Measurements from ENCODE around the gene PDXK. TPM values are rescaled to one million over a fixed set of nuclear protein-coding genes. Genes with fewer than 3 reads are reported as not detected.
A peak's percentile ranks its signal among the peaks of the same experiment; 100 is the strongest.

Gene PDXK
- polyA plus RNA-seq, 3 donors: 67.8 to 104 (median 70.2) TPM

DNA sequence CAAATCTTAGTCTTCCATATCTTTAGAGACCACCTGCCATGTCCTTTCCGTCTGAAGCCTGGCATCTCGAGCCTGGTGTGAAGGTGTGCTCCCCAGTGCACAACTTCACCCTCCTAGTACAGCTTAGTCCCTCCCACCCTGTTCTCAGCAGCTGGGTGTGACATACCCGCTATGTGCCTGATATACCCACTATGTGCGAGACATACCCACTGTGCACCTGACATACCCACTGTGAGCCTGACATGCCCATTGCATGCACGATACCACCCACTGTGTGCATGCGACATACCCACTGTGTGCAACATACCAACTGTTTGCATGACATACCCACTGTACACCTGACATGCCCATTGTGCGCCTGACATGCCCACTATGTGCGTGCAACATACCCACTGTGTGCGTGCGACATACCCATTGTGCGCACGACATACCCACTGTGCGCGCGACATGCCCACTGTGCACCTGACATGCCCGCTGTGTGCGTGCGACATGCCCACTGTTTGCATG, 67.4 kb downstream of the PDXK start:
- DNase-seq (ENCODE audit: extremely low read depth in 1 of 11, low read depth in 9 of 11, low spot score in 4 of 11): no peak

DNA sequence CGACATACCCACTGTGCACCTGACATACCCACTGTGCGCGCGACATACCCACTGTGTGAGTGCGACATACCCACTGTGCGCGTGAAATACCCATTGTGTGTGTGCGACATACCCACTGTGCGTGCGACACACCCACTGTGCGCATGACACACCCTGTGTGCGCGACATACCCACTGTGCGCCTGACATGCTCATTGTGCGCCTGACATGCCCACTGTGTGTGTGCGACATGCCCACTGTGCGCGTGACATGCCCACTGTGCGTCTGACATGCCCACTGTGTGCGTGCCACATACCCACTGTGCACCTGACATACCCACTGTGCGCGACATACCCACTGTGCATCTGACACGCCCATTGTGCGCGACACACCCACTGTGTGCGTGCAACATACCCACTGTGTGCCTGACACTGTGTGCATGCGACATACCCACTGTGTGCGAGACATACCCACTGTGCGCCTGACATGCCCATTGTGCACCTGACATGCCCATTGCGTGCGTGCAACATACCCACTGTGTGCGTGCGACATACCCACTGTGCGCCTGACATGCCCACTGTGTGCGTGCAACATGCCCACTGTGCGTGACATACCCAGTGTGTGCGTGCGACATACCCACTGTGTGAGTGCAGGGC, 68.0 kb downstream of the PDXK start:
- no peak for DNase-seq (ENCODE audit: extremely low read depth in 1 of 11, low read depth in 9 of 11, low spot score in 4 of 11)

DNA sequence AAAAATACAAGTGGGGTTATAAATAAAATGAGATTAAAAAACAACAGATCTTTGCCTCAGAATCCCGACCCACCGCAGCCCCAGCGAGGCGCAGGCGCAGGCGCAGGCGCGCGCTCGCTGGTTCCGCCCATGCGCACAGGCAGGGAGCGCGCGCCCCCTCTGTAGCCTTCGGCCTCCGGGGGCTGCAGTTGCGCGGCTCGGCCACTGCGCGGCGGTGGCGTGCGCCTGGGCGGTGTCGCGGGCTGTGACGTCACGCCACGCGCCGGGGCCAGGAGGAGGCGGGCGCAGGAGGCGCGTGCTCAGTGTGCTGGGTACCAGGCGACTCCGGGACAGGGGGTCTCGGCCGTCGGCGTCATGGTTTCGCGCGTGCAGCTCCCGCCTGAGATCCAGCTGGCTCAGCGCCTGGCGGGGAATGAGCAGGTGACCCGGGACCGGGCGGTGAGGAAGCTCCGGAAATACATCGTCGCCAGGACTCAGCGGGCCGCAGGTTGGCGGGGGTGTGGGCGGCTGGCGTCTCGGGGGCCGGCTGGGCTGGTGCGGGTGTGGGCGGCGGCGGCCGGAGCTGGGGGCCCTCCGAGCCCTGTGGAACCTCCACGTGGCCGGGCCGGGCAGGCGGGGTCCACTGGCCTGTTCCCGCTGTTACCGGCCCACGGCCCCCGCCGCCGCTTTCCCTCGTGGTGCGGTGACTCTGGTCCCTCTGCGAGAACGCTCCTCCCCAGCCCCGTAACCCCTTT, 70.5 kb downstream of the PDXK start, which contains the start of gene RRP1:
Gene RRP1, plus strand, starts transcription at position 302 of the 734 bp plus-strand sequence. Its CDS starts 53 bp downstream, at position 355.
- peak; percentile 70 to 94 (median 89) for DNase-seq (ENCODE audit: extremely low read depth in 1 of 11, low read depth in 9 of 11, low spot score in 4 of 11)

DNA sequence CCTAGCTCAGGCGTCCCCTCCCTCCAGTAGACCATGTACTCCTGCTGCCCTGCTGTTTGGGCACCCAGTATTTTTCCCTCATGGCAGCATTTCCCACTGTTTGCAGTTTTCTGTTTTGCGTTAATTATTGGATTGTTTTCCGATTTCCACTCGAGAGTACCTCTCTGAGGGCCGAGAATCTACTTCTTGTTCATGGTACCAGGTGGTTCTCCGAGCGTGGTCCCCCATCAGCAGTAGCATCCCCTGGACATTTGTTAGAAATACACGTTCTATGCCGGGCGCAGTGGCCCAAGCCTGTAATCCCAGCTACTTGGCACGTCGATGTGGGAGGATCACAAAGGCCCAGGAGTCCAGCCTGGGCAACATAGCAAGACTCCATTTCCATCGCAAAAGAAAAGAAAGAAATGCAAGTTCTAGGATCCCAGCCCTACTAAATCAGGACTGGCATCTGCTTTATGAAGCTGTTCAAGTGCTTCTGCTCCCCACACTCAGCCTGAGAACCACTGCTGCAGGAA, 71.1 kb downstream of the PDXK start:
- no peak for DNase-seq (ENCODE audit: extremely low read depth in 1 of 11, low read depth in 9 of 11, low spot score in 4 of 11)

DNA sequence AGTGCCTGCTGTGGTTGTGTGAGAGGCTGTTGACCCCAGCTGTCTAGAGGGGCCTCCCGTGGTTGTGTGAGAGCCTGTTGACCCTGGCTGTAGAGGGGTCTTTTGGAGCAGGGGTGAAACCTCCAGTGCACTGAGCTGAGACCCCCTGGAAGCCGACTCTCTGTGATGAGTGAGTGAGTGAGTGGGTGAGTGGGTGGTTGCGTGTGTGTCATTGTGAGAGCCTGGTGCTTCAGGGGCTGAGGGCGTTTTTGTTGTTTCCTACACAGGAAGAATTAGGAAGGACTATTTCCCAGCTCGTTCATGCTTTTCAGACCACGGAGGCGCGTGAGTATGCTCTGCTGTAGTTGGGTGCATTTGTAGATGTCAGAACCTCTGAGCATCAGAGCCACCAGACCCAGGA, 73.5 kb downstream of the PDXK start:
- DNase-seq (ENCODE audit: extremely low read depth in 1 of 11, low read depth in 9 of 11, low spot score in 4 of 11): no peak

DNA sequence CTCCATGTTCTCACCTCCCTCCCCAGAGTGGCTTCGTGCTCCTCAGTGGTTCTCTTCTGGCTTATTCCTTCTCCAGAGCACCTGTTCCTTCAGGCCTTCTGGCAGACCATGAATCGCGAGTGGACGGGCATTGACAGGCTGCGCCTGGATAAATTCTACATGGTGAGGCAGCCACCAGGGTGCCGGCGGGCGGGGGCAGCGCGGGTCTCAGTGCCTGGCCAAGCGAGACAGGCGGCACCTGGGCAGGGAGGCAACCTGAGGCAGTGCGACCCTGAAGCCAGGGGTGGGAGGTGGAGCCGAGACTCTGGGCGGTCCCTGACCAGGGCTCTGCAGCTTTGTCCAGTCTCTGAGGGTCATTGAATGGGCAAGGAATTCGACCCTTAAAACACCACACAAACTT, 74.3 kb downstream of the PDXK start:
- DNase-seq (ENCODE audit: extremely low read depth in 1 of 11, low read depth in 9 of 11, low spot score in 4 of 11): no peak

DNA sequence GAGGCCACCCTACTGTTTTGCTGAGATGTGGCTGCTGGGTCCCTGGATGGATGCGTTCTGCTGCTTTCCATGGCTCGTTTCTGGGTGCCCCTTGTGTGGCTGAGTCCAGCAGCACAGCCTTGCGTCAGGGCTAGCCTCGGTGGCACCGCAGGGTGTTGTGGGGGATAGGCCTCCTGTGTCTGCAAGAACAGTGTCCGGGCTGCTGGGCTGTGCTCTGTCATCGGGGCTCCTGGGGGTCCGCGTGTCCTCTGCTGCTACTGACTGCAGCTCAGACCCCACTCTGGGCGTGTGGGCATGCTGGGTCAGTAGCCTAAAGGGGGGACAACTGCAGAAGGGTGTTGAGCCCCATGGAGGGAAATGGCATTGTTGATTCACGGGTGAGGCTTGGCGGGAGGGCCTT, 75.4 kb downstream of the PDXK start:
- no peak for DNase-seq (ENCODE audit: extremely low read depth in 1 of 11, low read depth in 9 of 11, low spot score in 4 of 11)

DNA sequence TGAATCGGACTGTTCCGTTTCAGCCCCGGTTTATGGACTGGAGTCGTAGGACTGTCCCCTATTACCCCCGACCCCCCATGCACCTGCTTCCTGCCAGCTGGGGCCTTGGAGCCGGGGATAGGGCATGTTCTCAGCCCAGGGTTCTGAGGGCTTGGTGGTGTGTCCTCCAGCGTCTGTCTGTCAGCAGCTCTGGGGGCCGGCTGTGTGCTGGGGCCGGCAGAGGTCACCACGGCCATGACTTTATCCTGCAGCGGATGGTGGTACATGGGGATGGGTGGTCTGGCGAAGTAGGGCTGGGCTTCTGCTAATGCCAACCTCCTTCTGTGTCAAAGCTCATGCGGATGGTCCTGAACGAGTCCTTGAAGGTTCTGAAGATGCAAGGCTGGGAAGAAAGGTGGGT, 75.9 kb downstream of the PDXK start:
- no peak for DNase-seq (ENCODE audit: extremely low read depth in 1 of 11, low read depth in 9 of 11, low spot score in 4 of 11)

DNA sequence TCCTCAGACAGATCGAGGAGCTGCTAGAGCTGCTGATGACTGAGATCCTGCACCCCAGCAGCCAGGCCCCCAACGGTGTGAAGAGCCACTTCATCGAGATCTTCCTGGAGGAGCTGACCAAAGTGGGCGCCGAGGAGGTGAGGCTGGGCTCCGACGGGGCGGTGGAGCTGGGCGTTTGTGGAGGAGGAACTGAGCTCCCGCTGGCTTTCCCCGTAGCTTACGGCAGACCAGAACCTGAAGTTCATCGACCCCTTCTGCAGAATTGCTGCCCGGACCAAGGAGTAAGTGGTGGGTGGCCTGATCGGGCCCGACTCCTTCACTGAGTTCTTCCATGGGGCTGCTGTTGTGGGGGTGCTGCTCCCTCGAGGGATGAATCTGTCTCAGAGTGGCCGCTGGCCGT, 78.5 kb downstream of the PDXK start:
- DNase-seq (ENCODE audit: extremely low read depth in 1 of 11, low read depth in 9 of 11, low spot score in 4 of 11): no peak

DNA sequence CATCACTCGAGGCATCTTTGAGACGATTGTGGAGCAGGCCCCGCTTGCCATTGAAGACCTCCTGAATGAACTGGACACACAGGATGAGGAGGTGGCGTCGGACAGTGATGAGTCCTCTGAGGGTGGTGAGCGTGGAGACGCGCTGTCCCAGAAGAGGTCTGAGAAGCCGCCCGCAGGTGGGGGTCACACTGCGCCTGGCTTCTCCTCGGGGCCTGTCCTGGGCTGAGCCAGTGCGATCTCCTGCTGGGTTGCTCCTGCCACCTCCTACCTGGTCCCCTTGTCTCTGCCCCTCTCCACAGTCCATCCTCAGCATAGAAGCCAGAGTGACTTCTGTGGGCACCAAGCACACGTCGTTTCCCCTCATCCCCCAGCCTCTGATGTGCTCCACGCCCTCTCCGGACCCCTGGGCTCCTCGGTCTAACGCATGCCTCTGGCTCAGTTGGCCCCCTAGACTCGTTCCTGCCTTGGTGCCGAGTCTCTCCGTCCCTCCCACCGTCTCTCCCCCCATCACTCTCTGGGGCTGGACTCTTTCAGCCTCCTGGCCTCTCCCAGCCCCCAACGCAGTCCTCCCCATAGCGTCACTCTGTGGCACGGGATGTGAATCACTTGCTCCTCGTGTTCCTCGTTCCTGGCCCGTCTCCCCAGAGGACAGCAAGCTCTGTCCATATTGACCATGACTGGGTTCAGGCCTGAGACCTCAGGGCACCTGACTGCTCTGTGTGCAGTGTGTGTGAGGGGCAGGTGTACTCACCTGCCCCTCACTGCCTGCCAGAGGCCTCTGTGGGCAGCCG, 79.2 kb downstream of the PDXK start:
- no peak for DNase-seq (ENCODE audit: extremely low read depth in 1 of 11, low read depth in 9 of 11, low spot score in 4 of 11)

DNA sequence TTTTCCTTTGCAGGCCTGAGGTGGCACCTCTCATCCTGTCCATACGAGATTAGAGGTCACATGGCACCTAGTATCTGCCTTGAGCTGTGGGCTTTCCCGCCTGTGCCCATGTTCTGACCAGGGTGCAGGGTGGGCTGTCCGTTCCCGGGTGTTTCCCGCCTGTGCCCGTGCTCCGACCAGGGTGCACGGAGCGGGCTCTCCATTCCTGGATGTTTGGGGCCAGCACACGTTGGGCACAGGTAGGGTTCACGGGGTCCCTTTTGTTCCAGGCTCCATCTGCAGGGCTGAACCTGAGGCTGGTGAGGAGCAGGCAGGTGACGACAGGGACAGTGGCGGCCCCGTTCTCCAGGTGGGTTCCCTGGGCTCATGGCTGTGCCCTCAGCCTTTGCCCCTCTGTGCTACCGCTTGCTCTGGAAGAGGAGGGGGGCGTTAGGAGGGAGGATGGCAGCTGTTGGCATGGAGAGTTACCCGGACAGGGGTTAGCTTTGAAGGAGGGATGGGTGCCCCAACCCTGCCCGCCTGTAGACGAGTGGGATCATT, 80.4 kb downstream of the PDXK start:
- DNase-seq (ENCODE audit: extremely low read depth in 1 of 11, low read depth in 9 of 11, low spot score in 4 of 11): no peak

DNA sequence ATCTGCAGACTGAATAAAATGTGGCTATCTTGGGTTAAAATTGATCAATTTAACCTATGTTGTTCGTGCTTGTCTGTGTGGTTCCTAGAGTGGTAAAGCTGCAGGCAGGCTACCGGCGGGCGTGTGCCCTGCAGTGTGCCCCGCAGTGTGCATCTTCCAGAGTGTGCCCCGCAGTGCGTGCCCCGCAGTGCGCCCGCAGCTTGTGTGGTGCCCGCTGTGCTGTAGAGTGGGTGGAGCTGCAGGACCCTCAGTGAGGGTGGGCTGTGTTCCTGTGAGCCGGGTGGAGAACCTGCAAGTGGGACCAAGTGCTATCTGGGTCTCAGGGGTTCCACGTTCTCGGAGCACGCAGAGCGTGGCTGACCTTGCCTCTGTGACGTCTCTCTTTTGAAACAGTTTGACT, 81.2 kb downstream of the PDXK start:
- no peak for DNase-seq (ENCODE audit: extremely low read depth in 1 of 11, low read depth in 9 of 11, low spot score in 4 of 11)

DNA sequence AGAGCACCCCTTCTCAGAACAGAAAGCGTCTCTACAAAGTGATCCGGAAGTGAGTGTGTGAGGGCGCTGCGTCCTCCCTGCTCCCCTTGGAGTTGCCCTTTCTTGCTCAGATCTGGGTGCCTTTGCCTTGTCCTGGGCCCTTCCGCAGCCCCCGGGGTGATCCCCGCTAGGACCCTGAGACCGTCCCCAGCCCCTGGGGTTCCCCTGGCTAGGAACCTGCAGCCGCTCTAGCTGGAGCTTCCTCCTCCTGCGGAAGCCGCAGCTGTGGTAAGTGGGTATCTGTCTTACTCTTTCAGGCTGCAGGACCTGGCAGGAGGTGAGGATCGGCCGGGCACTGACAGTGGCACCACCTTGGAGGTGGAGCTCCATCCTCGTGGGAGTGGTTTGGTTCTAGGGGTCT, 81.6 kb downstream of the PDXK start:
- DNase-seq (ENCODE audit: extremely low read depth in 1 of 11, low read depth in 9 of 11, low spot score in 4 of 11): no peak

DNA sequence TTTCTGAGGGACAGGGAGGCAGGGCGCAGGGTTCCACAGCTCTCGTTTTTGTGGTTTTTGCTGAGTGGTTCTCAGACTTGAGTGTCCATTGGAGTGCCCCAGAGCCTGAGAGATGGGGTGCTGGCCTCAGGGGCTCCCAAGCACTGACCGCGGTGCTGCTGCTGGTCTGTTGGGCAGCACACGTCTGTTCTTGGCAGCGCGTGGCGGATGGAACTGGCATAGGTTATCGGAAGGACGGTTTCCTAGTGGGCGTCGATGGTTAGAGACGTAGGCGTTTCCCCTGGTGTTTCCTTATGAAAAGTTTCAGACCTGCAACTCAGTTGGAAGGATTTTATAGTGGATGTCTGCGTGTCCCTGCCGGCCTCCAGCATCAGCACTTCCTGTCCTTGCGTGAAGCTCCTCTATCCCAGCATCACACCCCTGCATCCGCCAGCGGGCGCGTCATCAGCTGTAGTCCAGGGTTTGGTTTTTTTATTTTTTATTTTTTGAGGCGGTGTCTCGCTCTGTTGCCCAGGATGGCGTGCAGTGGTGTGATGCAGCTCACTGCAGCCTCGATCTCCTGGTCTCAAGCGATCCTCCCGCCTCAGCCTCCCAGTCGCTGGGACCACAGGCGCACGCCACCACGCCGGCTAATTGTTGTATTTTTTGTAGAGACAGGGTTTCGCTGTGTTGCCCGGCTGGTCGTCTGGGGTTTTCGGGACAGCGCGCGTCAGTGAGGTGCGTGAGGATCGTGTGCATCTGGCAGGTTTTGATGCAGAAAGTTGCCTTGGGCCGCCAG, 82.3 kb downstream of the PDXK start:
- no peak for DNase-seq (ENCODE audit: extremely low read depth in 1 of 11, low read depth in 9 of 11, low spot score in 4 of 11)

DNA sequence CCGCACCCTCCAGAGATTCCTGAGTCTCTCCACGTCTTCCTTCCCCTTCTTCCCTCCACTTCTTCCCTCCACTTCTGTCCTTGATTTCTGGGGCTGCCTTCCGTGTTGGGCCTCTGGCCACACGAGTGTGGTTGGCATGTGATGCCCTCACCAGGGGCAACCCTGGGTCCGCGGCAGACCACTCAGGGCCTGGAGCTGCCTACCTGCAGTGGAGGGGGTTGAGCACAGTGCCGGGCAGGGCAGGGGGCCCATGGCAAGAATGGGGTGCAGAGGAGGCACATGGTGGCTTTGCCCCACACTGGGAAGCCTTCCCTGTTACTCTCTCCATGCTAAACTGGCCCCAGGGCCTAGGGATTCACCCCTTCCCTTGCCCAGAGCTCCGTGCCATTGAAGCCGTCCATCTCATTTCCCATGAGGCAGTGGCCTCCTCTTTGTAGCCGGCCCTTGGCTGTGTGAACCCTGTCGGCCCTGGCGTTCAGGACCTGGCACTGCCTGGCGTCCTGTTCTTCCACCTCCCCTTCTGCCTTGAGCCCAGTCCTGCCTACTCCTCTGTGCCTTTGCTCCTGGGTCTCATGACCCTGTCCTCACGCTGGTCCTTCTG, 83.9 kb downstream of the PDXK start:
- no peak for DNase-seq (ENCODE audit: extremely low read depth in 1 of 11, low read depth in 9 of 11, low spot score in 4 of 11)

DNA sequence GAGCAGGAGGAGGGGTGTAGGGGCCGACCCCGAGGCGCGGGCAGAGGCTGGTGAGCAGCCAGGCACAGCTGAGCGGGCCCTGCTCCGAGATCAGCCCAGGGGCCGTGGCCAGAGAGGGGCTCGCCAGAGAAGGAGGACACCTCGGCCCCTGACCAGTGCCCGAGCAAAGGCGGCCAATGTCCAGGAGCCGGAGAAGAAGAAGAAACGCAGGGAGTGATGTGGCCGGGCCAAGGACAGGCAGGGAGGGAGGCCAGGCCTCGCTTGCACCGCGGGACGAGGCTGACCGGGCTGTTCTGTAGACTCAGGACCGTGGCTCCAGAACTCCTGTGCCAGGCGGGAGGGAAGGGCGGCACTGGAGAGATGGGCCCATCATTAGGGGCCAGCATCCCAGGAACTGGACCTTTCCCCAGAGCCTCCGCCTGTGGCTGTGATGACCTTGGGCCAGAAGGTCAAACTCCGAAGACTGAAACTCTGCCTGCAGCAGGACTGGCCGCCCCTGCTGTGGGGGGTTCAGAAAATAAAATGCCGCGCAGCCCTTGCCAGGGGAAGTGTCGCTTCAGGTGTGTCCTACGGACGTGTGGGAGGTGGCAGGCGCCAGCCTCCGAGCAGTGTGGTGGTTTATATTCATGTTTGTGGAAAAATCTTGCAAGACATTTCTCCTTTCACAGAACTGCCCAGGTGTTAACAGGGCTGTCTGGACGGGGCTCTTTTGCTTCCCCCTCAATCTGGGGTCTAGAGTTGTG, 84.8 kb downstream of the PDXK start:
- DNase-seq (ENCODE audit: extremely low read depth in 1 of 11, low read depth in 9 of 11, low spot score in 4 of 11): no peak

DNA sequence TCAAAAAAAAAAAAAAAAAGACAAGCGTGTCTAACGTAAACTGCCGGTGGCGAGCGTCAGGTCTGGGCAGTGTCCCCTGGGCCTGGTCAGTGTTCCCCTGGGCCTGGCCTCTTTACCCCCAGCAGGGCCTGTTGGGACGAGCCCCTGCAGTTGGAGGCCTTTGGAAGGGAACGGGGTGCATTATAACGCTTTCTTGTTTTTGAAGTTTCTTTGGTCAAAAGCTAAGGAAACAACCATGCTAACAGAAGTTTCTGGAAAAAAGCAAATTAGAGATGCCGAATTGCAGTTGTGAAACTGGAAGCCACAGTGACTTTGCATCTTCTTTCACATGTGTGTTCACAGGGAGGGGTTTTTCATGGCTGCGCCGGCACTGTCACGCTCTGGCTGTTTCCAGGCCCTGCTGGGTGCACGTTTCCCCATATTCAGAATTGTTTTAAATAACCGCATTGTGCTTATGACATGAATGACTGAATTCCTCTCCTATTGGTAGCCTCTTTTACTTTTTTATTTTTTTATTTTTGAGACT, 86.4 kb downstream of the PDXK start:
- no peak for DNase-seq (ENCODE audit: extremely low read depth in 1 of 11, low read depth in 9 of 11, low spot score in 4 of 11)
